HCT116 (cell line): ENCODE data around the gene DENND1A. TPM values are rescaled to one million over a fixed set of nuclear protein-coding genes. Genes with fewer than 3 reads are reported as not detected.

Source experiments
- ATAC-seq: fragments of 200-7000 bp; cut with Tn5 transposase; 2 replicates; pipeline ENCODE4 v1.9.1; 2020; ENCODE audit warnings: mild to moderate bottlenecking, moderate library complexity
- BruUV-seq: library from RNA; stranded (reverse); fragments of 400-500 nt; replicated peaks from 2 replicates; lab custom pipeline; 2021; lab: Mats Ljungman, UMichigan
- CTCF ChIA-PET: fragments of 300-600 bp; sonication (Branson Sonifier 250); formaldehyde crosslinking; loops from one replicate; lab custom pipeline; 2021; ENCODE audit warnings: antibody characterized with exemption; lab: Charles Lee
- POLR2A ChIA-PET: fragments of 300-600, 350-600 bp; sonication (Branson Sonifier 250); formaldehyde crosslinking; loops from one replicate; lab custom pipeline; 2021; ENCODE audit warnings: antibody characterized with exemption; lab: Charles Lee
- RAD21 ChIA-PET, 2 experiments: fragments of 300-600 bp; sonication (Branson Sonifier 250); formaldehyde crosslinking; loops; one replicate each; lab custom pipeline; 2023; ENCODE audit warnings: low total read pairs in 2 of 2; ENCODE audit not compliant: uncharacterized antibody in 2 of 2, unreplicated experiment in 2 of 2, low non-redundant PET in 1 of 2; lab: Charles Lee
- DNase-seq: peaks from one replicate; pipeline ENCODE4 v3.0.0-alpha.2; 2010; ENCODE audit warnings: low read depth, low spot score
- H2AFZ ChIP-seq: fragments of 200-600 bp; shearing (Covaris generic), sonication (generic); 2 replicates; pipeline ENCODE4 v1.6.1; 2017; ENCODE audit warnings: low read depth, mixed run types, mixed read lengths, antibody characterized with exemption, low read length; ENCODE audit not compliant: poor library complexity, severe bottlenecking
- H3K27ac ChIP-seq: 2 replicates; pipeline ENCODE4 v1.5.1; 2012; ENCODE audit warnings: low read depth, low read length
- H3K27me3 ChIP-seq: fragments of 200-600 bp; sonication (generic); 2 replicates; pipeline ENCODE4 v1.6.1; 2016; ENCODE audit warnings: mixed run types, low read length, mixed read lengths; ENCODE audit not compliant: insufficient read depth
- H3K36me3 ChIP-seq, 2 experiments: fragments of 200-500 bp in 1 of 2; fragments of 200-600 bp in 1 of 2; sonication (Bioruptor generic) in 1 of 2; sonication (generic) in 1 of 2; 2 replicates each; pipeline versions ENCODE4 v1.5.1 to v1.6.1; 2014 to 2016; ENCODE audit warnings: low read length in 2 of 2, inconsistent platforms in 1 of 2, mixed read lengths in 1 of 2, mixed run types in 1 of 2; ENCODE audit not compliant: insufficient read depth in 2 of 2, control insufficient read depth in 1 of 2
- H3K4me1 ChIP-seq, 2 experiments: fragments of 200-600 bp in 1 of 2; sonication (generic) in 1 of 2; 2 replicates each; pipeline versions ENCODE4 v1.5.1 to v1.6.1; 2012 to 2017; ENCODE audit warnings: low read length in 2 of 2, inconsistent platforms in 1 of 2, mild to moderate bottlenecking in 1 of 2, mixed read lengths in 1 of 2, mixed run types in 1 of 2, moderate library complexity in 1 of 2; ENCODE audit not compliant: insufficient read depth in 2 of 2, control insufficient read depth in 1 of 2
- H3K4me2 ChIP-seq: fragments of 200-600 bp; sonication (generic); 2 replicates; pipeline ENCODE4 v1.6.1; 2017; ENCODE audit warnings: mixed run types, low read length, mixed read lengths
- H3K4me3 ChIP-seq, 2 experiments: fragments of 200-600 bp in 1 of 2; sonication (generic) in 1 of 2; replicated peaks in 1 of 2; 2 replicates each; pipeline ENCODE4 v1.5.1; 2011 to 2016; ENCODE audit warnings: low read length in 2 of 2, control low read depth in 1 of 2, low read depth in 1 of 2, mild to moderate bottlenecking in 1 of 2, mixed read lengths in 1 of 2, mixed run types in 1 of 2
- H3K79me2 ChIP-seq: fragments of 200-600 bp; sonication (generic); 2 replicates; pipeline ENCODE4 v1.6.1; 2017; ENCODE audit warnings: mild to moderate bottlenecking, mixed run types, low read length, moderate library complexity, mixed read lengths; ENCODE audit not compliant: insufficient read depth
- H3K9ac ChIP-seq: fragments of 200-600 bp; sonication (generic); 2 replicates; pipeline ENCODE4 v1.6.1; 2016; ENCODE audit warnings: low read length, mixed read lengths
- H3K9me2 ChIP-seq: fragments of 200-600 bp; sonication (generic), shearing (Covaris generic); 2 replicates; pipeline ENCODE4 v1.6.1; 2017; ENCODE audit warnings: mixed run types, mild to moderate bottlenecking, moderate library complexity; ENCODE audit not compliant: insufficient read depth
- H3K9me3 ChIP-seq, 2 experiments: fragments of 200-500 bp in 1 of 2; fragments of 200-600 bp in 1 of 2; sonication (Bioruptor generic) in 1 of 2; sonication (generic) in 1 of 2; 2 replicates each; pipeline ENCODE4 v1.6.1; 2014 to 2017; ENCODE audit warnings: low read length in 2 of 2, mixed read lengths in 2 of 2, inconsistent platforms in 1 of 2, low read depth in 1 of 2, mild to moderate bottlenecking in 1 of 2, mixed run types in 1 of 2, moderate library complexity in 1 of 2; ENCODE audit not compliant: control insufficient read depth in 1 of 2, insufficient read depth in 1 of 2
- H4K20me1 ChIP-seq: fragments of 200-600 bp; sonication (generic), shearing (Covaris generic); 2 replicates; pipeline ENCODE4 v1.6.1; 2017; ENCODE audit warnings: mixed run types, mild to moderate bottlenecking, moderate library complexity; ENCODE audit not compliant: insufficient read depth
- CEBPB ChIP-seq: IDR thresholded peaks from 2 replicates; pipeline ENCODE4 v1.6.1; 2012; ENCODE audit warnings: low read depth
- EZH2 ChIP-seq: fragments of 200-600 bp; sonication (generic); IDR thresholded peaks from 2 replicates; pipeline ENCODE4 v1.6.1; 2017; ENCODE audit warnings: antibody characterized with exemption, mixed run types
- EZH2phosphoT487 ChIP-seq: fragments of 200-600 bp; IDR thresholded peaks from 2 replicates; pipeline ENCODE4 v1.6.1; 2018; ENCODE audit warnings: antibody characterized with exemption, borderline replicate concordance
- FOSL1 ChIP-seq: IDR thresholded peaks from 2 replicates; pipeline ENCODE4 v1.6.1; 2012; ENCODE audit warnings: low read depth
- JUND ChIP-seq: IDR thresholded peaks from 2 replicates; pipeline ENCODE4 v1.6.1; 2012
- RAD21 ChIP-seq: IDR thresholded peaks from 2 replicates; pipeline ENCODE4 v1.6.1; 2012; ENCODE audit warnings: low read depth, mild to moderate bottlenecking
- REST ChIP-seq: IDR thresholded peaks from 2 replicates; pipeline ENCODE4 v1.6.1; 2012; ENCODE audit warnings: low read depth
- SIN3A ChIP-seq: IDR thresholded peaks from 2 replicates; pipeline ENCODE4 v1.6.1; 2012; ENCODE audit warnings: low read depth
- SRF ChIP-seq: IDR thresholded peaks from 2 replicates; pipeline ENCODE4 v1.6.1; 2012; ENCODE audit warnings: low read depth
- ZBTB33 ChIP-seq: IDR thresholded peaks from 2 replicates; pipeline ENCODE4 v1.6.1; 2011; ENCODE audit warnings: mild to moderate bottlenecking, low read length, moderate library complexity; ENCODE audit not compliant: insufficient replicate concordance; ENCODE audit errors: extremely low read depth
- ZFX ChIP-seq: fragments of 450-650 bp; IDR thresholded peaks from 2 replicates; pipeline ENCODE4 v1.6.1; 2017
- ZNF274 ChIP-seq: fragments of 200-500 bp; sonication (Bioruptor generic); IDR thresholded peaks from 2 replicates; pipeline ENCODE4 v1.6.1; 2014; ENCODE audit warnings: mild to moderate bottlenecking, low read depth, low read length, inconsistent platforms
- intact Hi-C: fragments of 100-400 bp; cut with micrococcal nuclease; formaldehyde crosslinking; loops from 2 replicates; pipeline ENCODE4 v1.10.0; 2022
- total RNA-seq: library from RNA; stranded (reverse); gene quantifications from one replicate; pipeline ENCODE4 v1.2.1, GENCODE V29; 2021; ENCODE audit not compliant: unreplicated experiment
- TF ChIP-seq, protein P1 (sequence below): IDR thresholded peaks from 2 replicates; pipeline ENCODE4 v1.6.1; 2012

DENND1A gene
- total RNA-seq, 1 experiment from 2014 or later: 33.0 TPM

DNA sequence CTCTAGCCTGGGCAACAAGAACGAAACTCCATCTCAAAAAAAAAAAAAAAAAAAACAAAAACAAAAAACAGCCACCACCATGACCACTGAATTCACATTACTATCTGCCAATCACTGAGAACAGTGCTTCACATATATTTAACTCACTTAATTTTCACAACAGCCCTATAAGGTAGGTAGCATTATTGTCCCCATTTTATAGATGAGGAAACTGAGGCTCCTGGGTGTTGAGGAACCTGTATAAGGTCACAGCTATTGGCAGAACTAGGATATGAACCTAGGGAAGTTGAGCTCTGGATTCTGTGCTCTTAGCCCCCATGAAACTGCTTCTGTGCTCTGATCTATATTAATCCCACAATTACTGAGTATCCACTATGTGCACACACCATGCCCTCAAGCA, 290.2 kb downstream of the DENND1A start:
- no peak overlapping the region for H2AFZ ChIP-seq
- ChIA-PET POLR2A (no interaction called here), RAD21 (no interaction called here), CTCF (no interaction called here)
- no peak for ATAC-seq
- no TSS peak for BruUV-seq
- DNase-seq: no peak
- H3K27ac ChIP-seq: no peak overlapping the region
- H3K9me3 ChIP-seq: no peaks in the 10 kb centered on the region
- no peaks in the 10 kb centered on the region for H4K20me1 ChIP-seq
- TF ChIP-seq REST: no peak
- no peak for TF ChIP-seq ZNF274
- TF ChIP-seq, protein P1, sequence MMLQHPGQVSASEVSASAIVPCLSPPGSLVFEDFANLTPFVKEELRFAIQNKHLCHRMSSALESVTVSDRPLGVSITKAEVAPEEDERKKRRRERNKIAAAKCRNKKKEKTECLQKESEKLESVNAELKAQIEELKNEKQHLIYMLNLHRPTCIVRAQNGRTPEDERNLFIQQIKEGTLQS: no peak
- TF ChIP-seq ZFX: no peak
- no peak overlapping the region for H3K4me2 ChIP-seq
- no peak overlapping the region for H3K9ac ChIP-seq
- intact Hi-C loops: no loop called here
- no peaks in the 10 kb centered on the region for H3K27me3 ChIP-seq
- no peaks in the 10 kb centered on the region for H3K79me2 ChIP-seq
- H3K9me2 ChIP-seq: no peaks in the 10 kb centered on the region
- no peaks in the 10 kb centered on the region for H3K36me3 ChIP-seq
- no peak overlapping the region for H3K4me3 ChIP-seq
- no peaks in the 10 kb centered on the region for H3K4me1 ChIP-seq

DNA sequence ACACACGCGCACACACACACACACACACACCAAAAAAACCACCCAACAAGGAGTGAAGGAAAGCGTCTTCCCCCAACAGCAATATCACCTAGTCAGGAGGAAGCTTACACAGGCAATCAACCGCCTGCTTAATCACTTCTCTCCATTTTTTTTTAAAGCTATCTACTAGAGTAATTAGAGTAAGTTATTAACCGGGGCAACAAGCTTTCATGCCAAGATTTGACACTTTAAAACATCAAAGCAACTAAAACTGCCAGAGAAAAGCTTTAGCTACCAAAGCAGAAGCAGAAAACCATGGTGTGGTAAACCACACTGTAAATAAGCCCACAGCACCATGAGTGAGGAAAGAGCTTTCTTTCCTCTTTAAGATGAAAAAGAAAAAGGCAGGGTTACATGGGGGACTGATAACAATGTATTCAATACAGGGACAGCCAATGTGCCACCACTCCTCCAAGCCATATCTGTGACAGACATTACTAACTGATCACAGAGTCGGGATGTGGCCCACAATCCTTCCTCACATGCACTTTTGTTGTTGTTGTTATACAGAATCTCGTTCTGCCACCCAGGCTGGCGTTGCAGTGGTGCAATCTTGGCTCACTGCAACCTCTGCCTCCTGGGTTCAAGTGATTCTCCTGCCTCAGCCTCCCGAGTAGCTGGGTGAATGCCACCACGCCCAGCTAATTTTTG, 291.8 kb downstream of the DENND1A start:
- no peaks in the 10 kb centered on the region for H4K20me1 ChIP-seq
- CTCF ChIA-PET: interaction anchor here (0.6 to 1.6 kb wide), 2 partner anchors 10 to 765 kb away, joined by 3 read pairs; no protein-coding TSS in a partner anchor
- no peaks in the 10 kb centered on the region for H3K79me2 ChIP-seq
- H3K9me3 ChIP-seq: no peaks in the 10 kb centered on the region
- RAD21 ChIA-PET: no interaction called here
- H3K4me1 ChIP-seq: no peaks in the 10 kb centered on the region
- H3K9ac ChIP-seq: no peak overlapping the region
- BruUV-seq: no TSS peak
- no peak overlapping the region for H3K4me2 ChIP-seq
- POLR2A ChIA-PET: no interaction called here
- DNase-seq: no peak
- no peak for ATAC-seq
- H2AFZ ChIP-seq: no peak overlapping the region
- H3K4me3 ChIP-seq: no peak overlapping the region
- TF ChIP-seq CEBPB: no peak
- TF ChIP-seq ZNF274: no peak
- no peak for TF ChIP-seq RAD21
- TF ChIP-seq FOSL1: no peak
- no peak for TF ChIP-seq JUND
- TF ChIP-seq SIN3A: no peak
- no peak for TF ChIP-seq EZH2phosphoT487
- TF ChIP-seq ZFX: no peak
- TF ChIP-seq EZH2: no peak
- TF ChIP-seq SRF: no peak
- no peak for TF ChIP-seq ZBTB33
- H3K36me3 ChIP-seq: no peaks in the 10 kb centered on the region
- intact Hi-C loops: no loop called here
- H3K9me2 ChIP-seq: no peaks in the 10 kb centered on the region
- no peak overlapping the region for H3K27ac ChIP-seq
- no peaks in the 10 kb centered on the region for H3K27me3 ChIP-seq
